Middle frontal gyrus (tissue), 1 donor: ENCODE results near the gene TTLL5.
A peak's percentile ranks its signal among the peaks of the same experiment; 100 is the strongest.

ENCODE experiments used
- DNase-seq: peaks from one replicate; pipeline ENCODE4 v3.0.0-alpha.2; 2015; ENCODE audit warnings: low spot score; ENCODE audit errors: extremely low spot score

TTLL5 gene

GRCh38 chr14:75860561-75861160 is 199.6 kb downstream of the TTLL5 start:
- no peak for DNase-seq

- no peak for DNase-seq
Observed at GRCh38 chr14:75861161-75861621, 200.1 kb downstream of the TTLL5 start.

- no peak for DNase-seq
Observed at GRCh38 chr14:75863221-75863620, 202.2 kb downstream of the TTLL5 start.

GRCh38 chr14:75864352-75864751 is 203.3 kb downstream of the TTLL5 start:
- DNase-seq = no peak

GRCh38 chr14:75865531-75865930 is 204.5 kb downstream of the TTLL5 start:
- no peak for DNase-seq

GRCh38 chr14:75866970-75867369 is 205.9 kb downstream of the TTLL5 start:
- no peak for DNase-seq

GRCh38 chr14:75871181-75871880 is 210.3 kb downstream of the TTLL5 start:
- no peak for DNase-seq

GRCh38 chr14:75875958-75876357 is 214.9 kb downstream of the TTLL5 start:
- DNase-seq = no peak

GRCh38 chr14:75876530-75876929 is 215.5 kb downstream of the TTLL5 start:
- no peak for DNase-seq

- no peak for DNase-seq
Observed at GRCh38 chr14:75877292-75877691, 216.2 kb downstream of the TTLL5 start.

- no peak for DNase-seq
Observed at GRCh38 chr14:75877884-75878283, 216.8 kb downstream of the TTLL5 start.

GRCh38 chr14:75879031-75879430 is 218.0 kb downstream of the TTLL5 start:
- peak; percentile 10 for DNase-seq

GRCh38 chr14:75880512-75880911 is 219.5 kb downstream of the TTLL5 start:
- no peak for DNase-seq

GRCh38 chr14:75881994-75882393 is 220.9 kb downstream of the TTLL5 start:
- no peak for DNase-seq

- no peak for DNase-seq
Observed at GRCh38 chr14:75884198-75884611, 223.2 kb downstream of the TTLL5 start.

- DNase-seq = no peak
Observed at GRCh38 chr14:75885829-75886228, 224.8 kb downstream of the TTLL5 start.

- no peak for DNase-seq
Observed at GRCh38 chr14:75886636-75887348, 225.7 kb downstream of the TTLL5 start.

GRCh38 chr14:75888945-75889344 is 227.9 kb downstream of the TTLL5 start:
- DNase-seq = no peak

GRCh38 chr14:75896341-75896740 is 235.3 kb downstream of the TTLL5 start:
- DNase-seq = no peak

GRCh38 chr14:75904311-75904710 is 243.3 kb downstream of the TTLL5 start:
- DNase-seq = no peak

- DNase-seq = no peak
Observed at GRCh38 chr14:75905147-75905904, 244.3 kb downstream of the TTLL5 start.

GRCh38 chr14:75906228-75906627 is 245.2 kb downstream of the TTLL5 start:
- no peak for DNase-seq
